OCI-LY1 (cell line): ENCODE measurements around the gene COX4I1.

Source experiments
- H2AFZ ChIP-seq: fragments of 200-600 bp; sonication (generic), shearing (Covaris generic); 2 replicates; pipeline ENCODE4 v1.6.0; 2014; ENCODE audit warnings: antibody characterized with exemption, mild to moderate bottlenecking, low read length
- H3F3A ChIP-seq: fragments of 200-600 bp; sonication (generic), shearing (Covaris generic); 2 replicates; pipeline ENCODE4 v1.6.0; 2014; ENCODE audit warnings: mild to moderate bottlenecking, antibody characterized with exemption, low read length, moderate library complexity; ENCODE audit not compliant: insufficient read depth
- H3K27ac ChIP-seq: fragments of 200-600 bp; sonication (generic); 2 replicates; pipeline ENCODE4 v1.5.1; 2014; ENCODE audit warnings: low read length, mixed run types, mild to moderate bottlenecking, low read depth; ENCODE audit not compliant: poor library complexity, severe bottlenecking
- H3K27me3 ChIP-seq: fragments of 200-600 bp; sonication (generic); 2 replicates; pipeline ENCODE4 v1.6.0; 2014; ENCODE audit warnings: antibody characterized with exemption, mild to moderate bottlenecking, low read length, moderate library complexity; ENCODE audit not compliant: insufficient read depth
- H3K36me3 ChIP-seq: fragments of 200-600 bp; sonication (generic); 2 replicates; pipeline ENCODE4 v1.6.1; 2014; ENCODE audit warnings: mild to moderate bottlenecking, antibody characterized with exemption, low read length, moderate library complexity, mixed read lengths; ENCODE audit not compliant: insufficient read depth
- H3K4me1 ChIP-seq: fragments of 200-600 bp; sonication (generic); 2 replicates; pipeline ENCODE4 v1.5.1; 2014; ENCODE audit warnings: mild to moderate bottlenecking, low read length, moderate library complexity; ENCODE audit not compliant: insufficient read depth, severe bottlenecking
- H3K4me2 ChIP-seq: fragments of 200-600 bp; sonication (generic), shearing (Covaris generic); 2 replicates; pipeline ENCODE4 v1.6.1; 2014; ENCODE audit warnings: low read length
- H3K4me3 ChIP-seq: fragments of 200-600 bp; sonication (generic); 2 replicates; pipeline ENCODE4 v1.5.1; 2014; ENCODE audit warnings: low read length, low read depth, mild to moderate bottlenecking, mixed read lengths; ENCODE audit not compliant: poor library complexity, severe bottlenecking
- H3K79me2 ChIP-seq: fragments of 200-600 bp; shearing (Covaris generic); 2 replicates; pipeline ENCODE4 v1.6.1; 2016; ENCODE audit warnings: mixed run types, low read length, mixed read lengths; ENCODE audit not compliant: insufficient read depth
- H3K9ac ChIP-seq: fragments of 200-600 bp; sonication (generic), shearing (Covaris generic); 2 replicates; pipeline ENCODE4 v1.6.1; 2014; ENCODE audit warnings: mild to moderate bottlenecking, low read length, mixed read lengths
- H3K9me2 ChIP-seq: fragments of 200-600 bp; sonication (generic), shearing (Covaris generic); 2 replicates; pipeline ENCODE4 v1.6.1; 2014; ENCODE audit warnings: low read depth, mild to moderate bottlenecking, low read length, mixed read lengths
- H3K9me3 ChIP-seq: fragments of 200-600 bp; shearing (Covaris generic); 2 replicates; pipeline ENCODE4 v1.6.1; 2014; ENCODE audit warnings: low read length, mixed read lengths
- H4K20me1 ChIP-seq: fragments of 200-600 bp; sonication (generic), shearing (Covaris generic); 2 replicates; pipeline ENCODE4 v1.6.0; 2016; ENCODE audit warnings: mild to moderate bottlenecking, low read length; ENCODE audit not compliant: insufficient read depth
- CTCF ChIP-seq: fragments of 200-600 bp; sonication (generic), shearing (Covaris generic); IDR thresholded peaks from 2 replicates; pipeline ENCODE4 v1.5.1; 2017; ENCODE audit warnings: mild to moderate bottlenecking, antibody characterized with exemption, low read length, moderate library complexity, mixed read lengths
- EZH2 ChIP-seq: fragments of 200-600 bp; sonication (generic), shearing (Covaris generic); IDR thresholded peaks from 2 replicates; pipeline ENCODE4 v1.8.0; 2017; ENCODE audit warnings: borderline replicate concordance, mixed run types, mild to moderate bottlenecking, antibody characterized with exemption, low read length, moderate library complexity, mixed read lengths

The COX4I1 gene

GRCh38 chr16:85778873-85779272 is 20.6 kb upstream of the COX4I1 start:
- Histone ChIP-seq H4K20me1 (no peaks in the 10 kb centered on the region), H3K9me3 (no peaks in the 10 kb centered on the region), H3K9me2 (no peaks in the 10 kb centered on the region), H3K4me3 (no peak overlapping the region), H3K36me3 (peaks cover 47% of the 10 kb centered on the region), H3K4me2 (no peak overlapping the region), H2AFZ (no peak overlapping the region), H3K4me1 (no peaks in the 10 kb centered on the region), H3K79me2 (no peaks in the 10 kb centered on the region), H3F3A (no peaks in the 10 kb centered on the region), H3K27ac (no peak overlapping the region), H3K9ac (no peak overlapping the region), H3K27me3 (no peaks in the 10 kb centered on the region)
- TF ChIP-seq EZH2 (no peak), CTCF (no peak)

- H4K20me1 ChIP-seq, result no peaks in the 10 kb centered on the region
- peaks cover 47% of the 10 kb centered on the region for H3K36me3 ChIP-seq
- no peak overlapping the region for H3K4me3 ChIP-seq
Measured at GRCh38 chr16:85780281-85780680, 19.2 kb upstream of the COX4I1 start.

GRCh38 chr16:85781156-85781555 is 18.3 kb upstream of the COX4I1 start:
- H3K4me2 ChIP-seq, result no peak overlapping the region
- TF ChIP-seq EZH2 (no peak), CTCF (no peak)
- no peaks in the 10 kb centered on the region for H3K79me2 ChIP-seq
- H3K4me1 ChIP-seq, result no peaks in the 10 kb centered on the region
- no peak overlapping the region for H3K27ac ChIP-seq
- no peak overlapping the region for H3K4me3 ChIP-seq
- H4K20me1 ChIP-seq, result no peaks in the 10 kb centered on the region
- H3K36me3 ChIP-seq, result peaks cover 55% of the 10 kb centered on the region
- H3K9me2 ChIP-seq, result no peaks in the 10 kb centered on the region
- H3K27me3 ChIP-seq, result no peaks in the 10 kb centered on the region
- no peaks in the 10 kb centered on the region for H3K9me3 ChIP-seq
- H3F3A ChIP-seq, result no peaks in the 10 kb centered on the region
- H3K9ac ChIP-seq, result no peak overlapping the region
- H2AFZ ChIP-seq, result no peak overlapping the region

More at GRCh38 chr16:85780281-85780680, 19.2 kb upstream of the COX4I1 start:
- H3F3A ChIP-seq, result no peaks in the 10 kb centered on the region
- H3K79me2 ChIP-seq, result no peaks in the 10 kb centered on the region
- H3K4me2 ChIP-seq, result no peak overlapping the region
- no peaks in the 10 kb centered on the region for H3K9me3 ChIP-seq
- no peak overlapping the region for H3K9ac ChIP-seq
- no peaks in the 10 kb centered on the region for H3K4me1 ChIP-seq
- TF ChIP-seq CTCF (no peak), EZH2 (no peak)
- no peaks in the 10 kb centered on the region for H3K9me2 ChIP-seq
- no peak overlapping the region for H3K27ac ChIP-seq
- H2AFZ ChIP-seq, result no peak overlapping the region
- no peaks in the 10 kb centered on the region for H3K27me3 ChIP-seq
